Memory B cell (primary cell): ENCODE measurements around the gene GART.
A peak's percentile ranks its signal among the peaks of the same experiment; 100 is the strongest.
"Not testable (repeated sequence)": the region's sequence is repeated elsewhere in the genome, so short reads cannot be mapped to it uniquely, and the experiment has no call there.

Experiments used
- ATAC-seq: fragments of 150-1000 bp; cut with Tn5 transposase; 2 replicates; pipeline ENCODE4 v1.10.0; 2021; ENCODE audit warnings: low read depth, mild to moderate bottlenecking, moderate library complexity
- DNase-seq, 2 donors: peaks; one replicate each; pipeline ENCODE4 v3.0.0; 2022; ENCODE audit warnings: low spot score in 2 of 2
- H3K27ac Mint-ChIP-seq: one replicate; pipeline ENCODE4 v1.8.0; 2022; ENCODE audit warnings: mild to moderate bottlenecking, moderate library complexity, mixed read lengths
- H3K27me3 Mint-ChIP-seq: one replicate; pipeline ENCODE4 v1.8.0; 2022; ENCODE audit warnings: mixed read lengths
- H3K36me3 Mint-ChIP-seq: one replicate; pipeline ENCODE4 v1.8.0; 2022; ENCODE audit warnings: mild to moderate bottlenecking, mixed read lengths
- H3K4me1 Mint-ChIP-seq: one replicate; pipeline ENCODE4 v1.8.0; 2022; ENCODE audit warnings: mixed read lengths
- H3K4me3 Mint-ChIP-seq: one replicate; pipeline ENCODE4 v1.8.0; 2022; ENCODE audit warnings: mild to moderate bottlenecking, moderate library complexity, mixed read lengths
- H3K9me3 Mint-ChIP-seq: one replicate; pipeline ENCODE4 v1.8.0; 2022; ENCODE audit warnings: mixed read lengths

GART gene

GRCh38 chr21:33541756-33542639, at the start of gene GART:
Gene GART, minus strand, starts transcription at chr21:33542117. Its CDS starts 2,802 bp downstream, at chr21:33539315.
- ATAC-seq (peak; percentile 58), DNase-seq (peak; percentile 75 to 84)
- Mint-ChIP-seq H3K27me3 (no peaks in the 10 kb centered on the region), H3K36me3 (peaks cover 11% of the 10 kb centered on the region), H3K4me3 (peak within 1 kb of the TSS; percentile 100), H3K27ac (peak within 1 kb of the TSS; percentile 100), H3K9me3 (no peaks in the 10 kb centered on the region), H3K4me1 (peaks cover 18% of the 10 kb centered on the region)

GRCh38 chr21:33588485-33589335, 46.8 kb upstream of the GART start, which contains the start of gene DONSON:
Gene DONSON, minus strand, starts transcription at chr21:33588684. Its CDS starts 43 bp downstream, at chr21:33588641.
- DNase-seq (peak; percentile 85 to 92), ATAC-seq (peak; percentile 91)
- Mint-ChIP-seq H3K36me3 (peaks cover 2% of the 10 kb centered on the region), H3K4me1 (peaks cover 8% of the 10 kb centered on the region), H3K9me3 (no peaks in the 10 kb centered on the region), H3K27me3 (no peaks in the 10 kb centered on the region), H3K4me3 (peak within 1 kb of the TSS; percentile 90), H3K27ac (peak within 1 kb of the TSS; percentile 86)

GRCh38 chr21:33587792-33588484, 46.0 kb upstream of the GART start:
- H3K9me3 Mint-ChIP-seq: no peaks in the 10 kb centered on the region
- no peak for DNase-seq
- H3K27ac Mint-ChIP-seq: no peak overlapping the region

GRCh38 chr21:33586927-33587326, 45.0 kb upstream of the GART start:
- ATAC-seq (no peak), DNase-seq (no peak)
- no peaks in the 10 kb centered on the region for H3K27me3 Mint-ChIP-seq
- peak overlapping the region; percentile 41 for H3K4me3 Mint-ChIP-seq
- no peak overlapping the region for H3K27ac Mint-ChIP-seq
- H3K9me3 Mint-ChIP-seq: no peaks in the 10 kb centered on the region
- no peaks in the 10 kb centered on the region for H3K36me3 Mint-ChIP-seq
- peaks cover 8% of the 10 kb centered on the region for H3K4me1 Mint-ChIP-seq

More at GRCh38 chr21:33587792-33588484, 46.0 kb upstream of the GART start:
- ATAC-seq: peak; percentile 17
- peaks cover 8% of the 10 kb centered on the region for H3K4me1 Mint-ChIP-seq
- H3K36me3 Mint-ChIP-seq: no peaks in the 10 kb centered on the region
- no peaks in the 10 kb centered on the region for H3K27me3 Mint-ChIP-seq
- peak overlapping the region; percentile 89 for H3K4me3 Mint-ChIP-seq

- Mint-ChIP-seq H3K9me3 (no peaks in the 10 kb centered on the region), H3K27ac (no peak overlapping the region), H3K36me3 (no peaks in the 10 kb centered on the region), H3K4me3 (no peak overlapping the region), H3K4me1 (peaks cover 8% of the 10 kb centered on the region), H3K27me3 (no peaks in the 10 kb centered on the region)
- DNase-seq (no peak), ATAC-seq (no peak)
Observed at GRCh38 chr21:33584455-33584854, 42.5 kb upstream of the GART start.

GRCh38 chr21:33578959-33579542, 37.1 kb upstream of the GART start:
- DNase-seq: no peak
- Mint-ChIP-seq H3K36me3 (peaks cover 5% of the 10 kb centered on the region), H3K4me1 (no peaks in the 10 kb centered on the region), H3K27ac (no peak overlapping the region), H3K9me3 (no peaks in the 10 kb centered on the region), H3K27me3 (no peaks in the 10 kb centered on the region), H3K4me3 (no peak overlapping the region)
- no peak for ATAC-seq

- DNase-seq: no peak
- no peaks in the 10 kb centered on the region for H3K27me3 Mint-ChIP-seq
Observed at GRCh38 chr21:33578214-33578613, 36.3 kb upstream of the GART start.

GRCh38 chr21:33576741-33577141, 34.8 kb upstream of the GART start:
- not testable (repeated sequence) for H3K27ac Mint-ChIP-seq, ATAC-seq, H3K9me3 Mint-ChIP-seq, DNase-seq, H3K27me3 Mint-ChIP-seq, H3K4me1 Mint-ChIP-seq, H3K36me3 Mint-ChIP-seq, H3K4me3 Mint-ChIP-seq

More at GRCh38 chr21:33578214-33578613, 36.3 kb upstream of the GART start:
- Mint-ChIP-seq H3K27ac (no peak overlapping the region), H3K4me3 (no peak overlapping the region), H3K4me1 (no peaks in the 10 kb centered on the region), H3K36me3 (peaks cover 7% of the 10 kb centered on the region), H3K9me3 (no peaks in the 10 kb centered on the region)
- ATAC-seq: no peak

- no peak for DNase-seq
- Mint-ChIP-seq H3K9me3 (no peaks in the 10 kb centered on the region), H3K4me3 (no peak overlapping the region), H3K27me3 (no peaks in the 10 kb centered on the region), H3K27ac (no peak overlapping the region), H3K4me1 (peaks cover 6% of the 10 kb centered on the region), H3K36me3 (peaks cover 21% of the 10 kb centered on the region)
- no peak for ATAC-seq
Observed at GRCh38 chr21:33572350-33572749, 30.4 kb upstream of the GART start.

GRCh38 chr21:33569991-33570390, 28.1 kb upstream of the GART start:
- DNase-seq: no peak
- no peak for ATAC-seq
- H3K36me3 Mint-ChIP-seq: peaks cover 18% of the 10 kb centered on the region
- peak overlapping the region; percentile 32 for H3K27ac Mint-ChIP-seq
- no peaks in the 10 kb centered on the region for H3K27me3 Mint-ChIP-seq
- no peak overlapping the region for H3K4me3 Mint-ChIP-seq
- H3K4me1 Mint-ChIP-seq: peaks cover 6% of the 10 kb centered on the region
- H3K9me3 Mint-ChIP-seq: no peaks in the 10 kb centered on the region

GRCh38 chr21:33568448-33568847, 26.5 kb upstream of the GART start:
- H3K27ac Mint-ChIP-seq: no peak overlapping the region
- no peaks in the 10 kb centered on the region for H3K27me3 Mint-ChIP-seq
- H3K4me1 Mint-ChIP-seq: peaks cover 6% of the 10 kb centered on the region
- no peak overlapping the region for H3K4me3 Mint-ChIP-seq
- DNase-seq (no peak), ATAC-seq (no peak)
- H3K9me3 Mint-ChIP-seq: no peaks in the 10 kb centered on the region
- peaks cover 16% of the 10 kb centered on the region for H3K36me3 Mint-ChIP-seq

GRCh38 chr21:33567914-33568313, 26.0 kb upstream of the GART start:
- no peak overlapping the region for H3K27ac Mint-ChIP-seq
- H3K27me3 Mint-ChIP-seq: no peaks in the 10 kb centered on the region
- H3K36me3 Mint-ChIP-seq: peaks cover 15% of the 10 kb centered on the region
- no peak overlapping the region for H3K4me3 Mint-ChIP-seq
- no peak for DNase-seq
- ATAC-seq: no peak
- H3K9me3 Mint-ChIP-seq: no peaks in the 10 kb centered on the region
- H3K4me1 Mint-ChIP-seq: peaks cover 6% of the 10 kb centered on the region

- Mint-ChIP-seq H3K27ac (no peak overlapping the region), H3K4me3 (no peak overlapping the region), H3K27me3 (no peaks in the 10 kb centered on the region), H3K9me3 (no peaks in the 10 kb centered on the region), H3K4me1 (peaks cover 7% of the 10 kb centered on the region), H3K36me3 (peaks cover 17% of the 10 kb centered on the region)
- DNase-seq (no peak), ATAC-seq (no peak)
Observed at GRCh38 chr21:33566514-33566913, 24.6 kb upstream of the GART start.
